A673 (cell line): Measurements from ENCODE around the gene NBEA.

Source experiments
- EZH2 ChIP-seq: fragments of 200-600 bp; sonication (generic); IDR thresholded peaks from 2 replicates; pipeline ENCODE4 v1.6.1; 2017; ENCODE audit warnings: borderline replicate concordance, low read depth, mild to moderate bottlenecking, mixed read lengths, antibody characterized with exemption, low read length; ENCODE audit not compliant: poor library complexity, severe bottlenecking
- TF ChIP-seq, protein P1 (sequence below): fragments of 300-800, 200-600 bp; sonication (generic); conservative IDR thresholded peaks from 2 replicates; pipeline ENCODE4 v1.5.1; 2017; ENCODE audit warnings: low read depth, mild to moderate bottlenecking, antibody characterized with exemption, low read length, moderate library complexity, mixed read lengths

DNA sequence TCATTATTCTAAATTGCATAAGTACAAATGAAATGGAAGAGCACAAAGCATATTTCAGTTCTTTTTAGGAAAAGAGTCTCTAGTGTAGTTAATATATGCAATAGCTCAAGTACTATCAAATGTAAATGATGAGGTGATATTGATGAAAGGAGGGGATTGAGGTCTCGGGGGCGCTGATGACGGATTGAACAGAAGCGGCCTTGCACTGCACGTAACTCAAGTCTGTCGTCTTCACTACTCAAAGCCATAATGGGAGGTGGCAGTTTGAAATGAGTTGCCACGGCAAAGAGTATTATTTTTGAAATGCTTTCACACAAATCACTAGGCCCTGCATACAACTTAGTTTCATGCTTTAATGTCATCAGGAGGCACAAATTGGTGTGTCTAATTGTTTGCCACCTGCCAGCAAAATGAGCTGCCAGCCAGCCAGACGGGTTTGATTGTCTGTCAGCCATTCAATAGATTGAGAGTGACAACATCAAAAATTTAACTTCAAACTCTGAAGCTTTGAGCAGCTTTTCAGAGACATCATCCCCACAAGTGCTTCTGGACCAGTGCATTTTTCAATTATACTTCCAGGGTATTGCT is 256.6 kb downstream of the NBEA start:
- TF ChIP-seq, protein P1, sequence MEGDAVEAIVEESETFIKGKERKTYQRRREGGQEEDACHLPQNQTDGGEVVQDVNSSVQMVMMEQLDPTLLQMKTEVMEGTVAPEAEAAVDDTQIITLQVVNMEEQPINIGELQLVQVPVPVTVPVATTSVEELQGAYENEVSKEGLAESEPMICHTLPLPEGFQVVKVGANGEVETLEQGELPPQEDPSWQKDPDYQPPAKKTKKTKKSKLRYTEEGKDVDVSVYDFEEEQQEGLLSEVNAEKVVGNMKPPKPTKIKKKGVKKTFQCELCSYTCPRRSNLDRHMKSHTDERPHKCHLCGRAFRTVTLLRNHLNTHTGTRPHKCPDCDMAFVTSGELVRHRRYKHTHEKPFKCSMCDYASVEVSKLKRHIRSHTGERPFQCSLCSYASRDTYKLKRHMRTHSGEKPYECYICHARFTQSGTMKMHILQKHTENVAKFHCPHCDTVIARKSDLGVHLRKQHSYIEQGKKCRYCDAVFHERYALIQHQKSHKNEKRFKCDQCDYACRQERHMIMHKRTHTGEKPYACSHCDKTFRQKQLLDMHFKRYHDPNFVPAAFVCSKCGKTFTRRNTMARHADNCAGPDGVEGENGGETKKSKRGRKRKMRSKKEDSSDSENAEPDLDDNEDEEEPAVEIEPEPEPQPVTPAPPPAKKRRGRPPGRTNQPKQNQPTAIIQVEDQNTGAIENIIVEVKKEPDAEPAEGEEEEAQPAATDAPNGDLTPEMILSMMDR = no peak
- TF ChIP-seq EZH2 = no peak
